ENCODE data around the gene TYMP.

Gene TYMP

GRCh38 chr22:50488886-50489285 lies 40.9 kb downstream of the TYMP start:
- in situ Hi-C loops (cut with MboI; ENCODE audit: low sequenced_read_pairs, unreplicated experiment) = no loop called here
- no peak for DNase-seq (ENCODE audit: low spot score)
- TF ChIP-seq CTCF (IDR thresholded peaks at IDR 0.05; ENCODE audit: borderline replicate concordance, control extremely low read depth, extremely low read depth, insufficient read depth, missing control alignments) = no peak

GRCh38 chr22:50488006-50488677 lies 41.7 kb downstream of the TYMP start:
- no peak for DNase-seq (ENCODE audit: low spot score)
- TF ChIP-seq CTCF (IDR thresholded peaks at IDR 0.05; ENCODE audit: borderline replicate concordance, control extremely low read depth, extremely low read depth, insufficient read depth, missing control alignments) = no peak
- in situ Hi-C loops (cut with MboI; ENCODE audit: low sequenced_read_pairs, unreplicated experiment) = no loop called here

GRCh38 chr22:50487290-50488005 lies 42.4 kb downstream of the TYMP start:
- no peak for TF ChIP-seq CTCF (IDR thresholded peaks at IDR 0.05; ENCODE audit: borderline replicate concordance, control extremely low read depth, extremely low read depth, insufficient read depth, missing control alignments)
- in situ Hi-C loops (cut with MboI; ENCODE audit: low sequenced_read_pairs, unreplicated experiment) = no loop called here
- DNase-seq (ENCODE audit: low spot score) = no peak

GRCh38 chr22:50486561-50487289 lies 43.1 kb downstream of the TYMP start, which contains the start of gene MIOX:
Gene MIOX, plus strand, starts transcription at chr22:50486859. Its CDS starts 39 bp downstream, at chr22:50486898.
- in situ Hi-C loops (cut with MboI; ENCODE audit: low sequenced_read_pairs, unreplicated experiment) = no loop called here
- TF ChIP-seq CTCF (IDR thresholded peaks at IDR 0.05; ENCODE audit: borderline replicate concordance, control extremely low read depth, extremely low read depth, insufficient read depth, missing control alignments) = no peak
- DNase-seq (ENCODE audit: low spot score) = peak; percentile 63

GRCh38 chr22:50485221-50486131 lies 44.3 kb downstream of the TYMP start:
- DNase-seq (ENCODE audit: low spot score) = no peak
- TF ChIP-seq CTCF (IDR thresholded peaks at IDR 0.05; ENCODE audit: borderline replicate concordance, control extremely low read depth, extremely low read depth, insufficient read depth, missing control alignments) = no peak
- in situ Hi-C loops (cut with MboI; ENCODE audit: low sequenced_read_pairs, unreplicated experiment) = no loop called here

Measured in GM13976 (cell line).